Measurements from ENCODE around the gene MAP1LC3B.

Gene MAP1LC3B

GRCh38 chr16:87415441-87415840 is 23.3 kb downstream of the MAP1LC3B start:
- TF ChIP-seq TARDBP (IDR thresholded peaks at IDR 0.05) (no peak), FOXA1 (IDR thresholded peaks at IDR 0.05) (no peak), CTBP1 (IDR thresholded peaks at IDR 0.05; ENCODE audit: borderline replicate concordance) (no peak), LEF1 (IDR thresholded peaks at IDR 0.05; ENCODE audit: borderline replicate concordance) (no peak), FOXK2 (IDR thresholded peaks at IDR 0.05) (no peak), NFRKB (IDR thresholded peaks at IDR 0.05) (no peak), BHLHE40 (IDR thresholded peaks at IDR 0.05; ENCODE audit: borderline replicate concordance) (no peak), FOXM1 (IDR thresholded peaks at IDR 0.05; ENCODE audit: borderline replicate concordance) (no peak), ARNT (IDR thresholded peaks at IDR 0.05) (no peak), SUZ12 (IDR thresholded peaks at IDR 0.05) (no peak), SP1 (IDR thresholded peaks at IDR 0.05) (no peak), PKNOX1 (IDR thresholded peaks at IDR 0.05) (no peak), HDGF (IDR thresholded peaks at IDR 0.05; ENCODE audit: borderline replicate concordance) (no peak), L3MBTL2 (conservative IDR thresholded peaks at IDR 0.05) (no peak), ZNF384 (IDR thresholded peaks at IDR 0.05) (no peak), ELF4 (IDR thresholded peaks at IDR 0.05) (no peak)
- no peak for DNase-seq (ENCODE audit: extremely low spot score)
- CTCF ChIA-PET: no interaction called here
- POLR2A ChIA-PET: no interaction called here

GRCh38 chr16:87416826-87417527 is 24.8 kb downstream of the MAP1LC3B start:
- no peak for DNase-seq (ENCODE audit: extremely low spot score)
- POLR2A ChIA-PET: no interaction called here
- TF ChIP-seq FOXM1 (IDR thresholded peaks at IDR 0.05; ENCODE audit: borderline replicate concordance) (no peak), NFRKB (IDR thresholded peaks at IDR 0.05) (no peak), HDGF (IDR thresholded peaks at IDR 0.05; ENCODE audit: borderline replicate concordance) (no peak), ARNT (IDR thresholded peaks at IDR 0.05) (no peak), FOXK2 (IDR thresholded peaks at IDR 0.05) (no peak), ZNF384 (IDR thresholded peaks at IDR 0.05) (no peak), SUZ12 (IDR thresholded peaks at IDR 0.05) (no peak), ELF4 (IDR thresholded peaks at IDR 0.05) (no peak), SP1 (IDR thresholded peaks at IDR 0.05) (no peak), BHLHE40 (IDR thresholded peaks at IDR 0.05; ENCODE audit: borderline replicate concordance) (no peak), CTBP1 (IDR thresholded peaks at IDR 0.05; ENCODE audit: borderline replicate concordance) (no peak), LEF1 (IDR thresholded peaks at IDR 0.05; ENCODE audit: borderline replicate concordance) (no peak), FOXA1 (IDR thresholded peaks at IDR 0.05) (no peak), L3MBTL2 (conservative IDR thresholded peaks at IDR 0.05) (no peak), PKNOX1 (IDR thresholded peaks at IDR 0.05) (no peak), TARDBP (IDR thresholded peaks at IDR 0.05) (no peak)
- CTCF ChIA-PET: interaction anchor here (0.8 to 1.3 kb wide), 5 partner anchors 23 to 219 kb away, joined by 3 to 9 read pairs (median 3); no protein-coding TSS in a partner anchor

DNA sequence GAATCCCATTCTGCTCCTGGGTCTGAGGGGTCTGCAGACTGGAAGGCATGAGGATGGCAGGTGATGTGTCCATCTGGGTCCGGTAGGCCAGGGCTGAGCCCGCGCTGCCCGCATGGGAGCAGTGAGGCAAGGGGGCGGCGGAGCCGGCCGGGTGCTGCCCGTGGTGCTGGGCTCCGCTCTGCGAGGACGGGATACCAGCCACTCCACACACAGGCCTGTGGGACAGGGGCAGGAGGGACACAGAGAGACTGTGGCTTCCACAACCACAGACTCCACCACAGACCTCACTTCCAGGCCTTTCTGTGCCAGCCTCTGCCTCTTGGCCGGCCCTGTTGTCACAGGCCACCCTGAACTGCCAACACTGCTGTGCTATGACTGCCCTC is 25.4 kb downstream of the MAP1LC3B start:
- POLR2A ChIA-PET: interaction anchor here (0.7 kb wide), 1 partner anchor 15 kb away, joined by 3 read pairs; no protein-coding TSS in a partner anchor
- TF ChIP-seq SP1 (IDR thresholded peaks at IDR 0.05) (no peak), CTBP1 (IDR thresholded peaks at IDR 0.05; ENCODE audit: borderline replicate concordance) (no peak), LEF1 (IDR thresholded peaks at IDR 0.05; ENCODE audit: borderline replicate concordance) (no peak), ARNT (IDR thresholded peaks at IDR 0.05) (no peak), NFRKB (IDR thresholded peaks at IDR 0.05) (no peak), SUZ12 (IDR thresholded peaks at IDR 0.05) (no peak), TARDBP (IDR thresholded peaks at IDR 0.05) (no peak)
- no peak for DNase-seq (ENCODE audit: extremely low spot score)
- CTCF ChIA-PET: interaction anchor here (1.3 kb wide), 1 partner anchor 219 kb away, joined by 8 read pairs; no protein-coding TSS in a partner anchor

DNA sequence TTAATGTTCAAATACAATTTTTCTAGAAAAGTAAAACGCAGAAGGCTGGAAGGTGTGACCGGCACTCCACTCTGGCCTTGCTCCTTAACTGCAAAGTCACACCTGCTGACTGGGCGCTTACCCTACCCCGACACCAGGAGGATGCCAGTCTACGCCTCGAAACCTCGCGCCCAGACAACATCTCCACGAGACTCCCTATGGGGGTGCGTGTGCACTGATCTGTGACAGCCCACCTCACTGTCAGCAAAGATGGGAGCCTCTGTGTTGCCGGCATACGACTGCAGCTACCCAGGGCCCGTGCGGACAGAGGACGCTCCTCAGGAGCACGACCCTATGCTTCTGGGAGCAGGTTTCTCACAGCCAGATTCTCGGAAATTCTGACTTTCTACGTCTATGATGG is 26.1 kb downstream of the MAP1LC3B start:
- TF ChIP-seq FOXK2 (IDR thresholded peaks at IDR 0.05) (no peak), CTBP1 (IDR thresholded peaks at IDR 0.05; ENCODE audit: borderline replicate concordance) (no peak), ARNT (IDR thresholded peaks at IDR 0.05) (no peak), NFRKB (IDR thresholded peaks at IDR 0.05) (no peak), LEF1 (IDR thresholded peaks at IDR 0.05; ENCODE audit: borderline replicate concordance) (no peak), BHLHE40 (IDR thresholded peaks at IDR 0.05; ENCODE audit: borderline replicate concordance) (no peak)
- POLR2A ChIA-PET: interaction anchor here (0.7 kb wide), 1 partner anchor 16 kb away, joined by 3 read pairs; no protein-coding TSS in a partner anchor
- DNase-seq (ENCODE audit: extremely low spot score): no peak
- CTCF ChIA-PET: no interaction called here

DNA sequence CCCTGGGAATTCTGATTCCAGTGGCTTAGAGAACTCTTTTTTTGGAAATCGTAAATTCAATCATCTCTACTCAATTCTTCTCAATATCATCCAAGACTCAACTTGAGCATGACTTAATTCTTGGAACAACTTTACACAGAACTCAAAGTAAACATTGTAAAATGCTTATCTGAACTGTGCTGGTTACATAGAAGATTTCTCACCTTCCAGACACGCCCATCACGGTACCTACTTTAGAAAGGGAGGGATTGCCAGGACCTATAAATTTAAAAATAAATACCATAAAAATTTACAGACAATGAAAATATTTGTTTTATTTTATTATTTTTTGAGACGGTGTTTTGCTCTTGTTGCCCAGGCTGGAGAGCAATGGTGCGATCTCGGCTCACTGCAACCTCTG is 26.5 kb downstream of the MAP1LC3B start:
- POLR2A ChIA-PET: no interaction called here
- no peak for TF ChIP-seq SUZ12 (IDR thresholded peaks at IDR 0.05)
- no peak for TF ChIP-seq ZNF384 (IDR thresholded peaks at IDR 0.05)
- TF ChIP-seq ELF4 (IDR thresholded peaks at IDR 0.05): no peak
- no peak for TF ChIP-seq FOXM1 (IDR thresholded peaks at IDR 0.05; ENCODE audit: borderline replicate concordance)
- TF ChIP-seq NFRKB (IDR thresholded peaks at IDR 0.05): no peak
- TF ChIP-seq FOXA1 (IDR thresholded peaks at IDR 0.05): no peak
- TF ChIP-seq TARDBP (IDR thresholded peaks at IDR 0.05): no peak
- TF ChIP-seq CTBP1 (IDR thresholded peaks at IDR 0.05; ENCODE audit: borderline replicate concordance): no peak
- no peak for TF ChIP-seq LEF1 (IDR thresholded peaks at IDR 0.05; ENCODE audit: borderline replicate concordance)
- TF ChIP-seq ARNT (IDR thresholded peaks at IDR 0.05): no peak
- TF ChIP-seq BHLHE40 (IDR thresholded peaks at IDR 0.05; ENCODE audit: borderline replicate concordance): no peak
- CTCF ChIA-PET: no interaction called here
- no peak for DNase-seq (ENCODE audit: extremely low spot score)

GRCh38 chr16:87420026-87421002 is 28.2 kb downstream of the MAP1LC3B start:
- no peak for DNase-seq (ENCODE audit: extremely low spot score)
- CTCF ChIA-PET: interaction anchor here (0.6 kb wide), 1 partner anchor 20 kb away, joined by 6 read pairs; no protein-coding TSS in a partner anchor
- TF ChIP-seq PKNOX1 (IDR thresholded peaks at IDR 0.05) (no peak), L3MBTL2 (conservative IDR thresholded peaks at IDR 0.05) (no peak), ELF4 (IDR thresholded peaks at IDR 0.05) (no peak), ZNF384 (IDR thresholded peaks at IDR 0.05) (no peak), SUZ12 (IDR thresholded peaks at IDR 0.05) (no peak), FOXA1 (IDR thresholded peaks at IDR 0.05) (no peak), FOXK2 (IDR thresholded peaks at IDR 0.05) (no peak), NFRKB (IDR thresholded peaks at IDR 0.05) (no peak), SP1 (IDR thresholded peaks at IDR 0.05) (no peak), ARNT (IDR thresholded peaks at IDR 0.05) (no peak), HDGF (IDR thresholded peaks at IDR 0.05; ENCODE audit: borderline replicate concordance) (no peak)
- POLR2A ChIA-PET: no interaction called here
